ENCODE results near the gene TBC1D22A. TPM values are rescaled to one million over a fixed set of nuclear protein-coding genes. Genes with fewer than 3 reads are reported as not detected.

The TBC1D22A gene
- total RNA-seq, 6 experiments from 2014 or later, result 20.4 to 24.1 (median 22.2) TPM

GRCh38 chr22:47083379-47083986, 321.0 kb downstream of the TBC1D22A start:
- Mint-ChIP-seq H3K4me1 (ENCODE audit: low read depth) (no peaks in the 10 kb centered on the region), H3K4me3 (no peak overlapping the region), H3K36me3 (ENCODE audit: low read depth) (peaks cover 18% of the 10 kb centered on the region), H3K27me3 (ENCODE audit: insufficient read depth) (no peaks in the 10 kb centered on the region), H3K27ac (no peak overlapping the region), H3K9me3 (no peaks in the 10 kb centered on the region; the same call in 1 of the 2 replicates)
- DNase-seq, result no peak
- TF ChIP-seq, protein P1, sequence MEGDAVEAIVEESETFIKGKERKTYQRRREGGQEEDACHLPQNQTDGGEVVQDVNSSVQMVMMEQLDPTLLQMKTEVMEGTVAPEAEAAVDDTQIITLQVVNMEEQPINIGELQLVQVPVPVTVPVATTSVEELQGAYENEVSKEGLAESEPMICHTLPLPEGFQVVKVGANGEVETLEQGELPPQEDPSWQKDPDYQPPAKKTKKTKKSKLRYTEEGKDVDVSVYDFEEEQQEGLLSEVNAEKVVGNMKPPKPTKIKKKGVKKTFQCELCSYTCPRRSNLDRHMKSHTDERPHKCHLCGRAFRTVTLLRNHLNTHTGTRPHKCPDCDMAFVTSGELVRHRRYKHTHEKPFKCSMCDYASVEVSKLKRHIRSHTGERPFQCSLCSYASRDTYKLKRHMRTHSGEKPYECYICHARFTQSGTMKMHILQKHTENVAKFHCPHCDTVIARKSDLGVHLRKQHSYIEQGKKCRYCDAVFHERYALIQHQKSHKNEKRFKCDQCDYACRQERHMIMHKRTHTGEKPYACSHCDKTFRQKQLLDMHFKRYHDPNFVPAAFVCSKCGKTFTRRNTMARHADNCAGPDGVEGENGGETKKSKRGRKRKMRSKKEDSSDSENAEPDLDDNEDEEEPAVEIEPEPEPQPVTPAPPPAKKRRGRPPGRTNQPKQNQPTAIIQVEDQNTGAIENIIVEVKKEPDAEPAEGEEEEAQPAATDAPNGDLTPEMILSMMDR (IDR thresholded peaks at IDR 0.05), result no peak

DNA sequence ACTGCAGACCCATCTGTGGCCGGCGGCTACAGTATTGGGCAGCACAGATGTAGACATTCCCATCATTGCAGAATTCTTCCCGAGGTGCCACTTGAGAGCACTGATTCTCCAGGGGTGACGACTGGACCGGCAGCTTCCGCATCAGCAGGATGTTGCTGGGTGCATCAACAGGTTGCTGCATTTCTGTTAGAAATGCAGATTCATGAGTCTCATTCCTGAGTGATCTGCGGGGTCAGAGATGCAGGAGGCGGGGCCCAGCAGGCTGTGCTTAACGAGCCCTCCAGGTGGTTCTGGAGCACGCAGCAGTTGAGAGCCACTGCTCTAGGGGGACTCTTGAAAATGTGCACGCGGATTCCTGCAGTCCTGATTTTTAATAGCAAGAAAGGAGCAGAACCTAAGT, 321.8 kb downstream of the TBC1D22A start:
- H3K4me1 Mint-ChIP-seq (ENCODE audit: low read depth), result no peaks in the 10 kb centered on the region
- no peak overlapping the region for H3K27ac Mint-ChIP-seq
- H3K9me3 Mint-ChIP-seq, result no peaks in the 10 kb centered on the region; the same call in 1 of the 2 replicates
- no peaks in the 10 kb centered on the region for H3K27me3 Mint-ChIP-seq (ENCODE audit: insufficient read depth)
- no peak for DNase-seq
- H3K4me3 Mint-ChIP-seq, result no peak overlapping the region
- H3K36me3 Mint-ChIP-seq (ENCODE audit: low read depth), result peaks cover 14% of the 10 kb centered on the region
- TF ChIP-seq, protein P1 (IDR thresholded peaks at IDR 0.05), result no peak

GRCh38 chr22:47086596-47087248, 324.3 kb downstream of the TBC1D22A start:
- TF ChIP-seq, protein P1 (IDR thresholded peaks at IDR 0.05), result no peak
- Mint-ChIP-seq H3K9me3 (no peaks in the 10 kb centered on the region), H3K4me1 (ENCODE audit: low read depth) (peaks cover 15% of the 10 kb centered on the region), H3K36me3 (ENCODE audit: low read depth) (no peaks in the 10 kb centered on the region), H3K27me3 (ENCODE audit: insufficient read depth) (no peaks in the 10 kb centered on the region), H3K27ac (no peak overlapping the region), H3K4me3 (no peak overlapping the region)
- no peak for DNase-seq

DNA sequence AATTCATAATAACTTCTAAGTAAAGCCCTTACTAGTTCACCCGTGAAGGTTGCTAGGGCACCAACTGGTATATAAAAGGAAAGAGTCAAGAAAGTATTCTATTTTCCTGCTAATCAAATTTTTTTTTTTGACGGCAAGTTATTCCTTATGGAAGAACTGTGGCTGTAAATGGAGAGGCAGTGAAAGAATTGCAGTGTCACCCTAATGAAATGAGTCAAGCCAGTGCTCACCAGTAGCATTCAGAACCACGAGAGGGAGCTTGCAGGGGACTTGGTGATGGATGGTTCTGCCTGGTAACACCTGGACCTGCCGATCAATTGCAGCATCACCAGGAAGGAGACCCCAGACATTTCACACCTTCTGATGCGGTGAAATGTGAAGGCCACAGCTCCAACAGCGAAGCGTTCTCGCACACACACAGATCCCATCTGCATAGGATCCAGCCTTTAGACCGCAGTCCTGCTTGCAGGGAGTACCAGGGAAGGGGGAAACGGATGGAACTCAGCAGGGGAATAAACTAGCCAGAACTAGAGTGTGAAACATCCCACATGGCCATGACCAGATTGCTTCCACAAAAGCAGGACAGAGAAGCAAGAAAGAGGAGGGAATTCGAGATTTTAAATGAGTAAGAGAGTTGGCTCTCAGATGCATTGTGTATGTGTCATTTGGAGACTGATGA, 326.2 kb downstream of the TBC1D22A start:
- TF ChIP-seq, protein P1 (IDR thresholded peaks at IDR 0.05), result no peak
- Mint-ChIP-seq H3K27me3 (ENCODE audit: insufficient read depth) (peaks cover 3% of the 10 kb centered on the region; the same call in 1 of the 2 replicates), H3K27ac (no peak overlapping the region), H3K4me3 (no peak overlapping the region), H3K36me3 (ENCODE audit: low read depth) (peaks cover 9% of the 10 kb centered on the region), H3K9me3 (peaks cover 6% of the 10 kb centered on the region), H3K4me1 (ENCODE audit: low read depth) (peaks cover 28% of the 10 kb centered on the region)
- no peak for DNase-seq

GRCh38 chr22:47089374-47089773, 326.9 kb downstream of the TBC1D22A start:
- Mint-ChIP-seq H3K27ac (no peak overlapping the region), H3K27me3 (ENCODE audit: insufficient read depth) (peaks cover 3% of the 10 kb centered on the region), H3K36me3 (ENCODE audit: low read depth) (peaks cover 17% of the 10 kb centered on the region), H3K4me3 (no peak overlapping the region), H3K4me1 (ENCODE audit: low read depth) (peaks cover 29% of the 10 kb centered on the region), H3K9me3 (peaks cover 14% of the 10 kb centered on the region)
- TF ChIP-seq, protein P1 (IDR thresholded peaks at IDR 0.05), result no peak
- no peak for DNase-seq

Data from HFFc6 (cell line).